Lung (tissue), 12 donors: ENCODE results near the gene SNRNP70. TPM values are rescaled to one million over a fixed set of nuclear protein-coding genes. Genes with fewer than 3 reads are reported as not detected.

Source experiments
- ATAC-seq: fragments of 200-7000 bp; cut with Tn5 transposase; one replicate; pipeline ENCODE4 v1.9.1; 2020; ENCODE audit warnings: moderate number of reproducible peaks; ENCODE audit not compliant: insufficient read depth, low FRiP score
- DNase-seq, 3 donors: peaks; one replicate each; pipeline ENCODE4 v3.0.0-alpha.2; 2013 to 2017
- H3K27ac ChIP-seq, 2 donors: one replicate each; pipeline ENCODE4 v1.5.1; 2013; ENCODE audit warnings: mild to moderate bottlenecking in 2 of 2, moderate library complexity in 2 of 2, control low read depth in 1 of 2, inconsistent platforms in 1 of 2, low read depth in 1 of 2, low read length in 1 of 2
- H3K27me3 ChIP-seq, 3 donors: one replicate each; pipeline ENCODE4 v1.5.1; 2013; ENCODE audit warnings: low read length in 2 of 3; ENCODE audit not compliant: control insufficient read depth in 3 of 3, insufficient read depth in 3 of 3
- H3K36me3 ChIP-seq, 4 donors: one replicate each; pipeline ENCODE4 v1.5.1; 2013; ENCODE audit warnings: low read length in 4 of 4, mild to moderate bottlenecking in 1 of 4, moderate library complexity in 1 of 4; ENCODE audit not compliant: control insufficient read depth in 4 of 4, insufficient read depth in 4 of 4
- H3K4me1 ChIP-seq, 5 donors: one replicate each; pipeline ENCODE4 v1.5.1; 2013; ENCODE audit warnings: low read length in 5 of 5, mild to moderate bottlenecking in 2 of 5, moderate library complexity in 1 of 5; ENCODE audit not compliant: control insufficient read depth in 5 of 5, insufficient read depth in 5 of 5
- H3K4me3 ChIP-seq: one replicate; pipeline ENCODE4 v1.5.1; 2013; ENCODE audit warnings: mild to moderate bottlenecking, control low read depth, moderate library complexity
- H3K9ac ChIP-seq, 2 donors: one replicate each; pipeline ENCODE4 v1.5.1; 2013; ENCODE audit warnings: low read length in 2 of 2, control low read depth in 1 of 2; ENCODE audit not compliant: insufficient read depth in 1 of 2
- H3K9me3 ChIP-seq, 4 donors: one replicate each; pipeline ENCODE4 v1.5.1; 2013; ENCODE audit warnings: low read length in 3 of 4, mild to moderate bottlenecking in 1 of 4, moderate library complexity in 1 of 4; ENCODE audit not compliant: control insufficient read depth in 4 of 4, insufficient read depth in 3 of 4
- CTCF ChIP-seq: IDR thresholded peaks from 2 replicates; pipeline ENCODE4 v1.5.1; 2012; ENCODE audit warnings: mild to moderate bottlenecking; ENCODE audit errors: control extremely low read depth, extremely low read depth
- WGBS, 2 donors: extraction: QIAGEN DNeasy Blood & Tissue Kit; methylation state at CpG; one replicate each; pipeline ENCODE4 v1.1.7; 2013; 5-methylcytosine and 5-hydroxymethylcytosine counted together
- polyA plus RNA-seq, 2 donors: library from polyadenylated mRNA; stranded (reverse); fragments of 200-250 nt; gene quantifications; one replicate each; pipeline ENCODE4 v1.2.1, GENCODE V29; 2013
- total RNA-seq, 2 donors: library from RNA; depleted of rRNA in 1 of 2; stranded (reverse); fragments of >200 nt in 1 of 2; gene quantifications; one replicate each; pipeline ENCODE4 v1.2.1, GENCODE V29; 2014 to 2021
- donor health status: control.
- donor health status: control.
- donor health status: Bipolar disorder and iron deficiency.
- donor health status: healthy.
- donor health status: DM: yes; HTN: yes; CAD: no.

SNRNP70 gene
- total and polyA plus RNA-seq, 4 donors = 143 to 251 (median 180) TPM

- no peaks in the 10 kb centered on the region for H3K27me3 ChIP-seq
- H3K4me3 ChIP-seq = no peak overlapping the region
- TF ChIP-seq CTCF = no peak
- DNase-seq (no peak), ATAC-seq (no peak)
- WGBS, 2 donors = 8% methylated on average over 15 to 16 of the region's 16 CpGs
- peaks cover 0 to 28% (median 16%) of the 10 kb centered on the region in 5 donors for H3K4me1 ChIP-seq
- no peak overlapping the region for H3K9ac ChIP-seq
- no peaks in the 10 kb centered on the region for H3K36me3 ChIP-seq
- peak overlapping the region; percentile 83 to 92 for H3K27ac ChIP-seq
- H3K9me3 ChIP-seq = peaks cover 0 to 2% (median 0%) of the 10 kb centered on the region in 4 donors
Observed at GRCh38 chr19:49150944-49151243, 65.6 kb downstream of the SNRNP70 start.

- H3K4me3 ChIP-seq = no peak overlapping the region
- DNase-seq = peak; percentile 64 to 70 (median 64)
Observed at GRCh38 chr19:49151267-49152118, 66.2 kb downstream of the SNRNP70 start.

GRCh38 chr19:49152119-49152550 lies 66.9 kb downstream of the SNRNP70 start:
- no peak for ATAC-seq

More at GRCh38 chr19:49151267-49152118, 66.2 kb downstream of the SNRNP70 start:
- no peak for TF ChIP-seq CTCF
- ATAC-seq = peak; percentile 2
- Histone ChIP-seq H3K36me3 (no peaks in the 10 kb centered on the region), H3K27ac (peak overlapping the region in 1 of 2 donors; percentile 92), H3K27me3 (no peaks in the 10 kb centered on the region), H3K9ac (no peak overlapping the region), H3K4me1 (peaks cover 0 to 33% (median 12%) of the 10 kb centered on the region in 5 donors), H3K9me3 (peaks cover 0 to 2% (median 0%) of the 10 kb centered on the region in 4 donors)
- 9% methylated on average over 45 of the region's 45 CpGs for WGBS, 2 donors

More at GRCh38 chr19:49152119-49152550, 66.9 kb downstream of the SNRNP70 start:
- DNase-seq = no peak
- Histone ChIP-seq H3K9me3 (peaks cover 0 to 2% (median 0%) of the 10 kb centered on the region in 4 donors), H3K4me3 (no peak overlapping the region), H3K27me3 (no peaks in the 10 kb centered on the region), H3K36me3 (no peaks in the 10 kb centered on the region), H3K9ac (no peak overlapping the region), H3K27ac (peak overlapping the region in 1 of 2 donors; percentile 47), H3K4me1 (peaks cover 0 to 34% (median 12%) of the 10 kb centered on the region in 5 donors)
- WGBS, 2 donors = 26 to 28% methylated on average over 10 of the region's 10 CpGs
- TF ChIP-seq CTCF = no peak
